Right forelimb (tissue), 1 donor: ENCODE data around the gene RSPH1.

Experiments
- DNase-seq: peaks from one replicate; pipeline ENCODE4 v3.0.0-alpha.2; 2018

Gene RSPH1

DNA sequence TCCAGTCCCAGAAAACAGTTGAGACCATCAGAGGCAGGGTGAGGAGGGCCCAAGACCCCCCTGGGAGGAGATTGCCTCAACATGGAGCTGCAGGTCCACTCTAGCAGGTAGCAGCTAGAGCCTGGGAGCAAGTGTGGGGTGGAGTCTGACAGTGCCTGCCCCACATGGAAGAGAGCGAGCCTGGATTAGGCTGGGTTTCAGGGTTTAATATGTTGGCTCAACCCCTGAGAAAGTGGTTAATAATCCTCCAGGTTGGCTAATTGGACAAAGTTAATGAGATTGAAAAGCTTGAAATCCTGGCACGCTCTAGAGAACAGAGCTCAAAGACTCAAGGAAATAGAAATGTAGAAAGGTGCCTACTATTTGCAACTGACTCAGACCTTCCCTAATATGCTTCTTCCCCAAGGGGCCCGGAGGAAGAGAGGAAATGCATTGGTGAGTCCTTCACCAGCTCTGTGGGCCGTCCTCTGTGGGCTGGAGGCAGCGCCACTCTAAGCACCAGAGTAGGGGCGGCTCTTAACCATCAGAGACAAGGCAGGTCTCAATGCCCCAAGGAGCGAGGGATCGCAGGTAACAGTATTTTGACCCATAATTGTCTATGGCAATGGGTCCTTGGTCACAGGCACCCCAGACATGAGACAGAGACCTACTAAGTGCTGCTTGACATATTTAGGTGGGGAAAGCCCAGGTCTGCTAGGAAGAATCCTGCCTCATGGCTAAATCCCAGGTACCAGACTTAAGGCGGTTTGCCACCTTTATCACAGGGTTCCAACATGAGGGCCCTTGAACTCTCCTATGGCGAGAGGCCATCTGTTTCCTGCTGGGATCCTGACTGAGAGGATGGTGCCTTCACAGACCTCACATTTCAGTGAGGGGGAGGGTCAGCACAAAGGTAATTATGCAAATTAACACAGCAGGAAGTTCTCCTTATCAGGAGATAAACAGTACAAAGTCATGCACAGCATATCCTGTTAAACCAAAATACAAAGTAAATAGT lies 33.8 kb downstream of the RSPH1 start:
- DNase-seq = no peak

DNA sequence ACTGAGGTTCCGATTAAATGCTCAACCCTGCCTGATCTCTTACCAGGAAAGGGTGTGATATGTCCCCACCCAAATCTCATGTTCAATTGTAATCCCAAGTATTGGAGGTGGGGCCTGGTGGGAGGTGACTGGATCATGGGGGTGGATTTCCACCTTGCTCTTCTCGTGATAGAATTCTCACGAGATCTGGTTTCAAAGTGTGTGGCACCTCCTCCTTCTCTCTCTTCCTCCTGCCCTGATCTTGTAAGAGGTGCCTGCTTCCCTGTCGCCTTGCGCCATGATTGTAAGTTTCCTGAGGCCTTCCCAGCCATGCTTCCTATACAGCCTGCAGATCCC lies 34.9 kb downstream of the RSPH1 start:
- DNase-seq = no peak

DNA sequence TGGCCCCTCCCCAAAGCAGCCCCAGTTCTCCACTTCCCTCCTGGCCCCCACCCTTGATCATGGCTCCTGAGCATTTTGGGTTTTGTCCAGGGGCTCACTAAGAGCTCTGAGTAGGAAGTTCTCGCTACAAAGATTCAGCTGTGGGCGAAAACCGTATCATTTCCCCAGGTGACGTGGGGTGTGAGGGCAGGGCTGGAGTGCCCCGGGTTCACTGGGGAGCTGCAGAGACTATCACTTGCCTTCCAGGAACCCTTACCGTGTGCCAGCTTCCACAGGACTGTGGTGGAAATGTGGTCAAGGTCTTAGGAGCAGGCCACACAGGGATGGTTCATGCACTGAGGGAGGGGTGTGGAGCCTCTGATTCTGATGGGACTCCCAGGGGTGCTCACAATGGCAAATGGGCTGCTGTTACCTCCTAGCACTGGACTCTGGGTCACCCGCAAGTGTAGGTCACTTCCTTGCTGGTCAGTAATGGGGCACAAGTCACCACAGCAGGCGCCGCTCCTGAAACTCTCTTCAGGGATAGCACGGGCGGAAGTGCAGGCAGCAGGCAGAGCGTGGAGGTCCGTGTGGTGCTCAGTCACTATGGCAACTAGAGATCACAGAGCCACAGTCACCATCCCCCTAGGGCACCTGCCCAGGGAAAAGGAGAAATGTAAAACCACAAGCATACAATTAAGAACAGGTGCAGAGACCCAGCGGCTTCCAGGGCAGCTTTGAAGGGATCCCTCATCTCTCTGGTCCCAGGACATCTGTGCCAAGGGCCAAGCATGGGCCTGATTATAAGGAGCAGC lies 35.4 kb downstream of the RSPH1 start:
- DNase-seq = no peak

GRCh38 chr21:42459546-42460215 lies 36.3 kb downstream of the RSPH1 start:
- DNase-seq = no peak

- no peak for DNase-seq
Observed at GRCh38 chr21:42459082-42459460, 37.0 kb downstream of the RSPH1 start.

DNA sequence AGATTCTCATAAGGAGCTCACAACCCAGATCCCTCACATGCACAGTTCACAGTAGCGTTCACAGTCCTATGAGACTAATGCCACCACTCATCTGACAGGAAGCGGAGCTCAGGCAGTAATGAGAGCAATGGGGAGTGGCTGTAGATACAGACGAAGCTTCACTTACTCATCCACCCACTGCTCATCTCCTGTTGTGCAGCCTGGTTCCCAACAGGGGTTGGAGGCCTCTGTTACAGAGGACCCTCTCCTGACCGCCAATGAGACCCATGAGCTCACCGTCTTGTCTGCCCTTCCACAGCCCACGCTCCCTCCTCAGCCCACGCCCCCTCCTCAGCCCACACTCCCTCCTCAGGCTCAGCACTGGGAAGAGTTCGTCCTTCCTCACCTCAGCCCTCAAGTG lies 39.6 kb downstream of the RSPH1 start:
- no peak for DNase-seq

DNA sequence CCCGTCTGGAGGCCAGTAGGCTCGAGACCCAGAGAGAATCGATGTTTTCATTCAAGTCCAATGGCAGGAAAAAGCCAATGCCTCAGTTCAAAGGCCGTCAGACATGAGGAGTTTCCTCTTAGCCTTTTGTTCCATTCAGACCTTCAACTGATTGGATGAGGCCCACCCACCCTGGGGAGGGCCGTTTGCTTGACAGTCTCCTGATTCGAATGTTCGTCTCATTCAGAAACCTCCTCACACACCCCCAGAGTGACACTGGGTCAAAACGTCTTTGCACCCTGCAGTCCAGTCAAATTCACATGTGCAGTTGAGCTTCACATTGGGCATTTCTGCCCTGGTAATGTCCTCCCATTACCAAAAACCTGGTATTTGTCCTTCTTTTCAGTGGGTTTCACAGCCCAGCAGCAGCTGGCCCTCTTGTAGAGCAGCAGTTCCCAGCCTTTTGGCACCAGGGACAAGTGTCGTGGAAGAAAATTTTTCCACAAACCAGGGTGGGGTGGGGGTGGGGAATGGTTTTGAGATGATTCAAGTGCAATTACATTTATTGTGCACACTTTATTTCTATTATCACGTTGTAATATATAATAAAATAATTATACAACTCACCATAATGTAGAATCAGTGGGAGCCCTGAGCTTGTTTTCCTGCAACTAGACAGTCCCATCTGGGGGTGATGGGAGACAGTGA lies 40.1 kb downstream of the RSPH1 start:
- no peak for DNase-seq

DNA sequence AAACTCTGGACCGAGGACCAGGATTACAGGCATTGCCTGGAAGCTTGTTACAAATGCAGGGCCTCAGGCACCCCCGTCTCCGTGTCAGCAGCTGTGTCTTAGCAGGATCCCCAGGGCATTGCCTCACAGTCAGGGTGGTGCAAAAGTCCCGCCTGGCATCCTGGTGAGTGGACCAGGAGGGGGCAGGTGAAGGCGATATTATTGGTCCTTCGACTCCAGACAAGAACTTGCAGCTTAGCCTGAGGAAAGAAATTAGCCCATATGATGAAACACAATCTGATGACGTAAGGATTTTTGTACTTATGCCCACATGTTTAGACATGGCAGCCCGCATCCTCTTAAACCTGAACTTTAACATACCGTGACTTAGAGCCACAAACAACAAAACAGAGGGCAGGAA lies 40.8 kb downstream of the RSPH1 start:
- DNase-seq = no peak

GRCh38 chr21:42454786-42455185 lies 41.2 kb downstream of the RSPH1 start:
- DNase-seq = no peak

DNA sequence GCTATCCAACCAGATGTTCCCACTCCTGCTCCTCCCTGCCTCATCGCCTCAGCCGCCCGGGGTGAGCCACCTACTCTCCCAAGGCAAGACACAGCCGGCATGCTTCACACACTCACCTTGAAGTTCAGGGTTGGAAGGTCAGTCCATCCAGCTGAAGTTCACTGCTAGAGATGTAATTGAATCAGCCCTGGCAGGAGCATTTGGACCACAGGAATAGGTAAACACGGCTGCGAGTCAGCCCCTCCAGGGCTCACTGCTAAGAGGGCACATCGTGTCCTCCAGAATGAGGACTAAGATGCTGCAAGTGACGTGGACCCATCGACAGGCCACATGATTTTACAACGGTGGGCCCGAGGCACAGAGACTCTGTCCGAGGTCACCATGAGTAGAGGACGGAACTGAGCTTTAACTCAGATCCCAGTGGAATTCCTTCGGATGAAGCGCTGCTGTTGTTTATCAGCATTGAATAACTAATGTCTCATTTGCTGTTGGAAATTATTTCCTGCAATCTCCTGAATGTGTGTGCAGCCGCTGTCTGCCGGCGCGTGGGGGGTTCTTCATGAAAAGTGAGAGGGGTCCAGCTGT lies 41.9 kb downstream of the RSPH1 start:
- no peak for DNase-seq

DNA sequence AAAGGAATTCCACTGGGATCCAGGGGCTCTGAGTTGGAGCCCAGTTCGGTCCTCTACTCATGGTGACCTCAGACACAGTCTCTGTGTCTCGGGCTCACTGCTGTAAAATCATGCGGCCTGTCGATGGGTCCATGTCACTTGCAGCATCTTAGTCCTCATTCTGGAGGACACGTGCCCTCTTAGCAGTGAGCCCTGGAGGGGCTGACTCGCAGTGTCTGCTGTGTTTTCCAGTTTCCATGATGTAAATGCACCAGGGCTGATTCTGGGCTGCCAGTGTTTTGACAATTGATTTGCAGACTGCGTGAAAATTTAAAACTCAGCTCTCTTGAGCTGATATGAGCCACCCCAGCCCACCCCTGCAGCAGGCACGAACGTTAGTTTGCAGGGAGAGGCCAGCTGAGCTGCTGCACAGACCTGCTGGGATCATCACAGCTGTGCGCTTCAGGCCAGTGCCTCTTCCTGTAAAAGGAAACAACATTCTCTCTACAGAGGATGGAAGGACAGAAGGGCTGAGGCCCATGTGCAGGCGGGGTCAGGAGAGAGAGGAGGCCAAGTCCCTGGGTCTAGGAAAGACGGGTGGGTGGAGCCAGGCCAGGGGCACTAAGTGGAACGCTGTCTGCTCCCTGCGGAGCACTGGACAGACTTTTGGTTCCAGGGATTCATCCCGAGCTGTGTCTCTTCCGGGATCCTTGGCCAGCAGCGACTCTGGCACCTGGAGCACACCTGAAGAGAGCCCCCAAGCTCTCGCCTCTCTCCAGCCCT lies 42.6 kb downstream of the RSPH1 start:
- no peak for DNase-seq

DNA sequence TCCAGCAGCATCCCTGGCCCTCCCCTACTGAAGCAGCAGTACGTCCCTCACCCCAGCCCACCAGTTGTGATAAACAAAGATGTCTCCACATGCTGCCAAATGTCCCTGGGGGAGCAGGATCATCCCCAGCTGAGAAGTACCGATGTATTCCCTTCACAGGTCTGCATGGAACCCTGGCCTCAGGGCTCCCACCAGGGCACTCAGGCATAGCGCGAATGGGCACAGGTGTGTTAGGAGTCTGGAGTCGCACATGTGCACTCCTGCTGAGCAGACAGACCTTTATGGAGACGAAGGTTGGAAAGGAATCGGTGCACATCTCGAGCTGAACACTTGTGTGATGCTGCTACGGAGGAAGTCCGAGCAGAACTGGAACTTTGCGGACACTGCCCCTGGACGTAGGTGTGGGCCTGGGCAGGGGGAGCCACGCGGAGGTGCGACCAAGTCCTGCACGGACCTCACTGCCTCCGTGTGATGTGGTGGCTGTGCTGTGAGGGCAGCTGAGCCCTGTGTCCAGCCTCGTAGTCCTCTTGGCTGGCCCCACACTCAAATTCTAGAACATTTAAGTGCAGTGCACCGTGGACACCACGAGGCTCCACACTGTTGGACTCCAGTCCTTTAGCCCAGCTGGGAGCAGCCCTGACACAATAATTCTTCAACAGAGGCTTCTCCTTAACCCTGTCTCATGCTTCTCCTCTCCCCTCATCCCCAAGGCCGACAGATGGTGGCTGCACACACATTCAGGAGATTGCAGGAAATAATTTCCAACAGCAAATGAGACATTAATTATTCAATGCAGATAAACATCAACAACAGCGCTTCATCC lies 43.4 kb downstream of the RSPH1 start:
- DNase-seq = no peak

DNA sequence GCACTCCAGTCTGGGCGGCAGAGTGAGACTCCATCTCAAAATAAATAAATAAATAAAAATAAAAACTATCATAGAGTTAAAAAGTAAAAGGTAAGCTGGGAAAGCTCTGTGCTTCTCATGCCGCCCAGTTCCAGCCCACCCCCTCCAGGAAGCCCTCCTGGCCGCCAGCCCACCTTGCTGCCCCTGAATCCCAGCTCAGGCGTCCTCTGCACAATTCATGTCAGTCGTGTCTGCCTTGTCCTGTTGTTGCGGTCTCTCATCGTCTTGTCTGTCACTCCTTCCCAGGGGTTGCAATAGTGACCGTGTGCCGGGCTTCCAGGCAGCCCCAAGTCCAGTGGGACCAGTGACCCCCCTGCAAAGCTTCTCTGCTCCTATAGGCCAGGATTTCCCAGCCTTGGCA lies 44.1 kb downstream of the RSPH1 start:
- DNase-seq = no peak

- DNase-seq = no peak
Observed at GRCh38 chr21:42448686-42449085, 47.3 kb downstream of the RSPH1 start.

DNA sequence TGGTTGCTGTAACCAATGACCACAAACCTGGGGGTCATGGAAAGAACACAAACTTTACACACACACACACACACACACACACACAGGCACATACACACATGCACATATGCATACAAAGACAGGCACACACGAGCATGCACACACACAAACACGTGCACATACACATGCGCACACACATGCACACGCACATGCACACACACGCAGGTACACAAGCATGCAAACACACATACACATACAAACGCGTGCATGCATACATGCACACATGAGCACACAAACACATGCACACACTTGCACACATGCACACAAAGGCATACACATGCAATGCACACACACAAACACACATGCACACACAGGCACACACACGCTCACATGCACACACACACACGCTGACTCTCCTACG lies 48.3 kb downstream of the RSPH1 start:
- no peak for DNase-seq

- no peak for DNase-seq
Observed at GRCh38 chr21:42447182-42447581, 48.8 kb downstream of the RSPH1 start.

GRCh38 chr21:42446531-42446930 lies 49.5 kb downstream of the RSPH1 start:
- no peak for DNase-seq

DNA sequence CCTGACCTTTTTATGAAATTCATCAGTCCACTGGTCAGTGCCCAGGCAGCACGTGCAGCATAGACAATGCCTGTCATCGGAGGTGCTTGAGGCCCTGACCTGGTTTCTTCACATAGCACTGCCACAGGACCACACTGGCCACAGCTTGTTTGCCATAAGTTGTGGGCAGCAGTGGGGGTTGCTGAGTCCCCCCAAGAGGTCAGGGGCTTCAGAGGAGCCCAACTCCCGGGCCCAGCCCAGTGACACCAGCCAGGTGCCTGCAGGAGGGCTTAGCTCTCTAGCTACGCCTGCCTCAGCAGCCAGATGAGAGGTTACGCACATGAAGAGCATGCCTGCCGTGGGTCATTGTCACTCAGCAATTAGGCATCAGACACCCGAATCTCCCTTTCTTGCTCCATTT lies 50.7 kb downstream of the RSPH1 start:
- DNase-seq = no peak

- no peak for DNase-seq
Observed at GRCh38 chr21:42444745-42445059, 51.3 kb downstream of the RSPH1 start.

GRCh38 chr21:42443876-42444744 lies 51.9 kb downstream of the RSPH1 start:
- DNase-seq = no peak
